HEK293T (cell line): Measurements from ENCODE around the gene CCKAR.

ENCODE experiments used
- CTCF ChIA-PET: fragments of 350-600 bp; formaldehyde crosslinking; extraction: SDS; loops from one replicate; lab custom pipeline; 2021; ENCODE audit warnings: antibody characterized with exemption, inconsistent platforms; lab: Yijun Ruan, JAX
- POLR2A ChIA-PET: fragments of 350-600 bp; formaldehyde crosslinking; extraction: SDS; loops from one replicate; lab custom pipeline; 2020; ENCODE audit warnings: antibody characterized with exemption, inconsistent platforms; lab: Yijun Ruan, JAX
- DNase-seq: peaks from one replicate; pipeline ENCODE4 v3.0.0; 2012; ENCODE audit warnings: mixed read lengths; ENCODE audit errors: extremely low spot score
- ARNT ChIP-seq: fragments of 450-650 bp; IDR thresholded peaks from 2 replicates; pipeline ENCODE4 v1.6.1; 2017; ENCODE audit warnings: mild to moderate bottlenecking
- BHLHE40 ChIP-seq: fragments of 450-650 bp; IDR thresholded peaks from 2 replicates; pipeline ENCODE4 v1.6.1; 2016; ENCODE audit warnings: mild to moderate bottlenecking, moderate library complexity, borderline replicate concordance
- CTBP1 ChIP-seq: fragments of 450-650 bp; IDR thresholded peaks from 2 replicates; pipeline ENCODE4 v1.6.1; 2016; ENCODE audit warnings: borderline replicate concordance
- ELF4 ChIP-seq: fragments of 450-650 bp; IDR thresholded peaks from 2 replicates; pipeline ENCODE4 v1.6.1; 2017; ENCODE audit warnings: antibody characterized with exemption
- FOXA1 ChIP-seq: fragments of 450-650 bp; IDR thresholded peaks from 2 replicates; pipeline ENCODE4 v1.6.1; 2016; ENCODE audit warnings: mild to moderate bottlenecking
- FOXK2 ChIP-seq: fragments of 450-650 bp; IDR thresholded peaks from 2 replicates; pipeline ENCODE4 v1.6.1; 2016; ENCODE audit warnings: mild to moderate bottlenecking
- FOXM1 ChIP-seq: fragments of 450-650 bp; IDR thresholded peaks from 2 replicates; pipeline ENCODE4 v1.6.1; 2017; ENCODE audit warnings: mild to moderate bottlenecking, borderline replicate concordance
- HDGF ChIP-seq: fragments of 450-650 bp; IDR thresholded peaks from 2 replicates; pipeline ENCODE4 v1.6.1; 2017; ENCODE audit warnings: antibody characterized with exemption, borderline replicate concordance
- L3MBTL2 ChIP-seq: fragments of 450-650 bp; conservative IDR thresholded peaks from 2 replicates; pipeline ENCODE4 v1.6.1; 2016; ENCODE audit warnings: mild to moderate bottlenecking
- LEF1 ChIP-seq: fragments of 450-650 bp; IDR thresholded peaks from 2 replicates; pipeline ENCODE4 v1.6.1; 2017; ENCODE audit warnings: mild to moderate bottlenecking, borderline replicate concordance
- NFRKB ChIP-seq: fragments of 450-650 bp; IDR thresholded peaks from 2 replicates; pipeline ENCODE4 v1.6.1; 2016; ENCODE audit warnings: mild to moderate bottlenecking, moderate library complexity
- PKNOX1 ChIP-seq: fragments of 450-650 bp; IDR thresholded peaks from 2 replicates; pipeline ENCODE4 v1.6.1; 2016
- SP1 ChIP-seq: fragments of 450-650 bp; IDR thresholded peaks from 2 replicates; pipeline ENCODE4 v1.6.1; 2017
- SUZ12 ChIP-seq: fragments of 450-650 bp; IDR thresholded peaks from 2 replicates; pipeline ENCODE4 v1.6.1; 2016; ENCODE audit warnings: mild to moderate bottlenecking
- TARDBP ChIP-seq: fragments of 450-650 bp; IDR thresholded peaks from 2 replicates; pipeline ENCODE4 v1.6.1; 2016
- ZNF384 ChIP-seq: fragments of 450-650 bp; IDR thresholded peaks from 2 replicates; pipeline ENCODE4 v1.6.1; 2016

The CCKAR gene

GRCh38 chr4:26525136-26525770, 35.0 kb upstream of the CCKAR start:
- TF ChIP-seq NFRKB (no peak), HDGF (no peak)
- ChIA-PET POLR2A (no interaction called here), CTCF (no interaction called here)
- no peak for DNase-seq

- ChIA-PET POLR2A (no interaction called here), CTCF (interaction anchor here (1.1 kb wide), 1 partner anchor 71 kb away, joined by 3 read pairs; no protein-coding TSS in a partner anchor)
- TF ChIP-seq L3MBTL2 (no peak), BHLHE40 (no peak), SP1 (no peak), ELF4 (no peak), LEF1 (no peak), NFRKB (no peak), FOXK2 (no peak)
- no peak for DNase-seq
These were observed 33.7 kb upstream of the CCKAR start for GRCh38 chr4:26524011-26524410.

- ChIA-PET CTCF (no interaction called here), POLR2A (no interaction called here)
- no peak for DNase-seq
These were observed 32.2 kb upstream of the CCKAR start for GRCh38 chr4:26522478-26522877.

GRCh38 chr4:26520728-26521450, 30.6 kb upstream of the CCKAR start:
- TF ChIP-seq NFRKB (no peak), ZNF384 (no peak), ELF4 (no peak), HDGF (no peak), CTBP1 (no peak), FOXM1 (no peak), FOXA1 (no peak), BHLHE40 (no peak), SP1 (no peak), PKNOX1 (no peak), LEF1 (no peak), FOXK2 (no peak), TARDBP (no peak), L3MBTL2 (no peak), ARNT (no peak)
- POLR2A ChIA-PET: no interaction called here
- DNase-seq: no peak
- CTCF ChIA-PET: no interaction called here

More at GRCh38 chr4:26522478-26522877, 32.2 kb upstream of the CCKAR start:
- TF ChIP-seq L3MBTL2 (no peak), FOXM1 (no peak), LEF1 (no peak), FOXK2 (no peak), CTBP1 (no peak), HDGF (no peak), BHLHE40 (no peak), TARDBP (no peak), PKNOX1 (no peak)

- CTCF ChIA-PET: no interaction called here
- DNase-seq: no peak
These were observed 25.7 kb upstream of the CCKAR start for GRCh38 chr4:26515936-26516335.

More at GRCh38 chr4:26515936-26516335, 25.7 kb upstream of the CCKAR start:
- POLR2A ChIA-PET: no interaction called here
- TF ChIP-seq NFRKB (no peak), BHLHE40 (no peak), PKNOX1 (no peak), FOXM1 (no peak), TARDBP (no peak), CTBP1 (no peak), FOXK2 (no peak), LEF1 (no peak), FOXA1 (no peak), HDGF (no peak), L3MBTL2 (no peak), ARNT (no peak), SUZ12 (no peak), SP1 (no peak), ZNF384 (no peak), ELF4 (no peak)
